GM12892 (cell line): ENCODE results near the gene GRAMD4.
"Not testable (repeated sequence)": the region's sequence is repeated elsewhere in the genome, so short reads cannot be mapped to it uniquely, and the experiment has no call there.

Experiments
- POLR2A ChIP-seq: IDR thresholded peaks from 2 replicates; pipeline ENCODE4 v1.6.1; 2011; ENCODE audit warnings: low read depth, low read length, control low read depth
- POLR2AphosphoS5 ChIP-seq: IDR thresholded peaks from 2 replicates; pipeline ENCODE4 v1.6.1; 2011; ENCODE audit warnings: low read depth, low read length, control low read depth

- TF ChIP-seq POLR2A, POLR2AphosphoS5: not testable (repeated sequence)
These were observed 14.9 kb downstream of the GRAMD4 start for GRCh38 chr22:46634973-46635685.
